GM12874 (cell line): Measurements from ENCODE around the gene ELN.

Experiments used
- CTCF ChIP-seq: IDR thresholded peaks from 2 replicates; pipeline ENCODE4 v1.5.1; 2011; ENCODE audit warnings: low read depth, mild to moderate bottlenecking, control low read depth, low read length, moderate library complexity; ENCODE audit not compliant: insufficient read depth

The ELN gene

GRCh38 chr7:74063223-74063641, 35.3 kb downstream of the ELN start:
- TF ChIP-seq CTCF: no peak

GRCh38 chr7:74063646-74064045, 35.7 kb downstream of the ELN start:
- TF ChIP-seq CTCF: no peak

GRCh38 chr7:74064696-74065095, 36.7 kb downstream of the ELN start:
- no peak for TF ChIP-seq CTCF

GRCh38 chr7:74066626-74067025, 38.7 kb downstream of the ELN start:
- no peak for TF ChIP-seq CTCF

GRCh38 chr7:74068378-74069085, 40.6 kb downstream of the ELN start:
- TF ChIP-seq CTCF: no peak

- TF ChIP-seq CTCF: no peak
Observed at GRCh38 chr7:74069086-74069541, 41.1 kb downstream of the ELN start.

- no peak for TF ChIP-seq CTCF
Observed at GRCh38 chr7:74069790-74070618, 42.0 kb downstream of the ELN start.
